Osteocyte (in vitro differentiated cells): ENCODE data around the gene CDH4. TPM values are rescaled to one million over a fixed set of nuclear protein-coding genes. Genes with fewer than 3 reads are reported as not detected.

ENCODE experiments used
- DNase-seq: peaks from one replicate; pipeline ENCODE4 v3.0.0; 2021; ENCODE audit warnings: mixed read lengths; ENCODE audit not compliant: unreplicated experiment; ENCODE audit errors: extremely low spot score
- H3K27ac Mint-ChIP-seq: one replicate; pipeline ENCODE4 v1.8.0; 2021; ENCODE audit warnings: mild to moderate bottlenecking, mixed read lengths; ENCODE audit not compliant: unreplicated experiment
- H3K27me3 Mint-ChIP-seq: one replicate; pipeline ENCODE4 v1.8.0; 2021; ENCODE audit warnings: mixed read lengths; ENCODE audit not compliant: unreplicated experiment
- H3K36me3 Mint-ChIP-seq: one replicate; pipeline ENCODE4 v1.8.0; 2021; ENCODE audit warnings: mixed read lengths; ENCODE audit not compliant: unreplicated experiment
- H3K4me1 Mint-ChIP-seq: one replicate; pipeline ENCODE4 v1.8.0; 2021; ENCODE audit warnings: mixed read lengths; ENCODE audit not compliant: unreplicated experiment
- H3K4me3 Mint-ChIP-seq: one replicate; pipeline ENCODE4 v1.8.0; 2021; ENCODE audit warnings: mild to moderate bottlenecking, moderate library complexity, mixed read lengths; ENCODE audit not compliant: unreplicated experiment
- H3K9me3 Mint-ChIP-seq: one replicate; pipeline ENCODE4 v1.8.0; 2021; ENCODE audit warnings: mixed read lengths; ENCODE audit not compliant: unreplicated experiment
- CTCF ChIP-seq: fragments of 200-600 bp; sonication (generic); IDR thresholded peaks from 2 replicates; pipeline ENCODE4 v1.5.0; 2021; ENCODE audit warnings: antibody characterized with exemption, mild to moderate bottlenecking, moderate library complexity
- total RNA-seq: library from RNA; stranded (reverse); gene quantifications from 2 replicates; pipeline ENCODE4 v1.2.1, GENCODE V29; 2021

The CDH4 gene
- total RNA-seq, 1 donor from 2014 or later: 1.3 TPM

DNA sequence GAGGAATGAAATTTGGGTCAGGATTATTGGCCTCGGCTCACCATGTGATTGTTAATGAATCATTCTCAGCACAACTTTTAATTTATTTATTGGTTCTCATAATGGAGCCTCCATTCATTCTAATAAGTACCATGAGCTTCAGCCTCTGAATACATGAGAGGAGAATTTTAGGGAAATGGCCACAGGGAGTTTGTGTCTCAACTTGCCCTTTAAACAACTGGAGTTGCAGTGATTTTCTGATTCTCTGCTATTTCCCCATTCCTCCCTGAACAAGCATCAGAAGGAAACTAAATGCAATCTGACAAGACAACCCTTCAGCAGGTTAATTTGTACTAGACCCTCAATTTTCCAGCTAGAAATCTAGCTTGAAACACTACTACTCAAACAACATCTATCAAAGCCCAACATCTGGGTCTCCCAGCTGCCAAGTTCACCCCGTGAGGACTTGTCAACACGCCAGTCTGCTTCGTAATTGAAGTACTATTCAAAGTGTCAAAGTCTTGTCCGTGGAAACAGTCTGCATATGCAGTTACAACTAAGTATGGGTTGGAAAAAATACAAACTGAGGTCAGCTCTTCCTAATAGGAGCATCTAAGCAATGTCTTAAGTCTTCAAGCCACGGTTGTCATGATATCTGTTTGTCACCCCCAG lies 235.4 kb downstream of the CDH4 start:
- no peak for DNase-seq
- no peaks in the 10 kb centered on the region for H3K4me1 Mint-ChIP-seq
- no peaks in the 10 kb centered on the region for H3K9me3 Mint-ChIP-seq
- peaks cover 7% of the 10 kb centered on the region for H3K27me3 Mint-ChIP-seq
- no peak overlapping the region for H3K27ac Mint-ChIP-seq
- H3K4me3 Mint-ChIP-seq: no peak overlapping the region
- H3K36me3 Mint-ChIP-seq: no peaks in the 10 kb centered on the region
- no peak for TF ChIP-seq CTCF

GRCh38 chr20:61487997-61488371 lies 235.9 kb downstream of the CDH4 start:
- Mint-ChIP-seq H3K9me3 (no peaks in the 10 kb centered on the region), H3K36me3 (no peaks in the 10 kb centered on the region), H3K4me3 (no peak overlapping the region), H3K4me1 (no peaks in the 10 kb centered on the region), H3K27me3 (peaks cover 7% of the 10 kb centered on the region), H3K27ac (no peak overlapping the region)
- no peak for TF ChIP-seq CTCF
- no peak for DNase-seq

DNA sequence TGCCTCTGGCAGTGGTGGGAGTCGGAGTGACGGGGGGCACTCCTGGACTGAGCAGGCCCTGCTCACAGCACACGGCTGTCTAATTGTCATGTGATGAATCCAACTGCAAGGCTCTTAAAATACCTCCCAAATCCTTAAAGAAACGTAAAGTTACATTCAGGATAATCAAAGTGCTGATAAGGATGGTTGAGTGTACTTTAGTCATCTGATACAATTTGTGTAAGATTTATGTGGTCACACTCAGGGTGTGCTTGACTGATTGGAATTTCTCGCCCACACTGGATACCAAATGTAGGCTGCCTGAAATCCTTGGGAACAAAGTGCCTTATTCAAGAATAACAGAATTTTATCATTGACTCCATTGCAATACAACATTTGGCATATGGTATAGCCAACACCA lies 238.7 kb downstream of the CDH4 start:
- no peaks in the 10 kb centered on the region for H3K4me1 Mint-ChIP-seq
- H3K36me3 Mint-ChIP-seq: no peaks in the 10 kb centered on the region
- H3K9me3 Mint-ChIP-seq: no peaks in the 10 kb centered on the region
- DNase-seq: no peak
- no peak overlapping the region for H3K27ac Mint-ChIP-seq
- no peak overlapping the region for H3K4me3 Mint-ChIP-seq
- peaks cover 7% of the 10 kb centered on the region for H3K27me3 Mint-ChIP-seq
- TF ChIP-seq CTCF: no peak

DNA sequence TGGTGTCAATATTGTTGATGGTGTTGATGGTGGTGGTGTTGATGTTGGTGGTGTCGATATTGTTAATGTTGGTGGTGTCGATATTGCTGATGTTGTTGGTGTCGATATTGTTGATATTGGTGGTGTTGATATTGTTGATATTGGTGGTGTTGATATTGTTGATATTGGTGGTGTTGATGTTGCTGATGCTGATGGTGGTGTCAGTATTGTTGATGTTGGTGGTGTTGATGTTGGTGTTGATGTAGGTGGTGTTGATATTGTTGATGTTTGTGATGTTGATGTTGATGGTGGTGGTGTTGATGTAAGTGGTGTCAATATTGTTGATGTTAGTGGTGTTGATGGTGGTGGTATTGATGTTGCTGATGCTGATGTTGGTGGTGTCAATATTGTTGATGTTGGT lies 240.0 kb downstream of the CDH4 start:
- no peak for DNase-seq
- Mint-ChIP-seq H3K9me3 (no peaks in the 10 kb centered on the region), H3K27ac (no peak overlapping the region), H3K4me1 (no peaks in the 10 kb centered on the region), H3K36me3 (no peaks in the 10 kb centered on the region), H3K4me3 (no peak overlapping the region), H3K27me3 (peaks cover 7% of the 10 kb centered on the region)
- no peak for TF ChIP-seq CTCF

DNA sequence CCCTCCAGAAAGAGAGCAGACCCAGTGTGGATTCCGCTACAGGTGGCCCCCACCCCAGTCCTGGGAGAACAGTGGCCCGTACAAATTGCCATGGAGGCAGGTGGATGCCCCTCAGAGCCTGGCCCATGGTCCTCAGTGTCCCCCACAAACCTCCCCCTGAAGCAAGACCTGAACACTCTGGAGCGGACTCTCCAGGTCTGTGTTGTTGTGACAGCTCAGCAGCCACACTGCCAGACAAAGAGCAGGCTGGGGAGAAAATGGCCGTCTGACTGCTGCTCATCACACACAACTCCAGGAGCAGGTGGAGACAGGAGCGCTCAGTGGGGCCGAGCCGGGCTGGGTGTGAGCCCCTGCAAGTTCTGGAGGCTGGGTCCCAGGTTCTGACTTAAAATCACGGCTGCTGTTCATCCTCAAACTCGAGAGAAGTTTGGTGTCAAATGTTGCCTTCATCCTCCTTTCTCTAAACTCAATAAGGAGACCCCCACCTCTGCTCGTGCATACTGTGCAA lies 241.8 kb downstream of the CDH4 start:
- Mint-ChIP-seq H3K36me3 (no peaks in the 10 kb centered on the region), H3K27ac (no peak overlapping the region), H3K9me3 (no peaks in the 10 kb centered on the region), H3K4me3 (no peak overlapping the region), H3K27me3 (no peaks in the 10 kb centered on the region), H3K4me1 (no peaks in the 10 kb centered on the region)
- DNase-seq: no peak
- TF ChIP-seq CTCF: no peak
